H1 (cell line): Measurements from ENCODE around the gene NMNAT3. TPM values are rescaled to one million over a fixed set of nuclear protein-coding genes. Genes with fewer than 3 reads are reported as not detected.

Source experiments
- CHD7 ChIP-seq: fragments of 300-600 bp; sonication (generic); IDR thresholded peaks from 2 replicates; pipeline ENCODE4 v1.7.1; 2012; ENCODE audit warnings: low read length, moderate library complexity, mild to moderate bottlenecking, inconsistent platforms; ENCODE audit not compliant: insufficient replicate concordance
- CTCF ChIP-seq, 3 experiments: IDR thresholded peaks; 1 replicate in 2 of 3; 2 replicates in 1 of 3; pipeline versions ENCODE4 v1.5.1 to v1.6.1; 2011; ENCODE audit warnings: low read length in 3 of 3, mild to moderate bottlenecking in 3 of 3, inconsistent platforms in 2 of 3, low read depth in 1 of 3, moderate library complexity in 1 of 3; ENCODE audit not compliant: insufficient read depth in 1 of 3; ENCODE audit errors: control extremely low read depth in 1 of 3
- RAD21 ChIP-seq, 2 experiments: IDR thresholded peaks in 1 of 2; conservative IDR thresholded peaks in 1 of 2; 2 replicates each; pipeline ENCODE4 v1.6.1; 2011; ENCODE audit warnings: low read depth in 2 of 2, low read length in 2 of 2, improper control_type of control experiment in 1 of 2, inconsistent platforms in 1 of 2, mild to moderate bottlenecking in 1 of 2, moderate library complexity in 1 of 2
- YY1 ChIP-seq: IDR thresholded peaks from 2 replicates; pipeline ENCODE4 v1.6.1; 2011; ENCODE audit warnings: low read depth, mild to moderate bottlenecking, low read length
- polyA plus RNA-seq, 7 experiments: library from polyadenylated mRNA; depleted of rRNA in 3 of 7; stranded (reverse) in 5 of 7; unstranded in 2 of 7; fragments of >200 nt in 5 of 7; fragments of 200-250 nt in 2 of 7; gene quantifications; 1 replicate in 5 of 7; 2 replicates in 1 of 7; 4 replicates in 1 of 7; pipeline versions ENCODE4 v1.2.1 to v1.2.3, GENCODE V29; 2011 to 2013; ENCODE audit warnings: missing spikeins in 2 of 7, mixed read lengths in 2 of 7
- total RNA-seq: library from RNA; stranded (reverse); fragmentation: NEBNext Ultra II Directional; extraction: Animal tissue kit (Norgen Biotek cat#: 25700); gene quantifications from 2 replicates; pipeline ENCODE4 v1.2.1, GENCODE V29; 2021

NMNAT3 gene
- total and polyA plus RNA-seq, 2 of the 8 experiments (the other 6 are each of a cell fraction or from before 2014, with no cell fraction given), result 4.2 to 4.3 TPM

GRCh38 chr3:139718415-139718814, 40.6 kb upstream of the NMNAT3 start (continued):
- no peak for TF ChIP-seq CHD7
- TF ChIP-seq CTCF (IDR thresholded peaks at IDR 0.05; ENCODE audit: control extremely low read depth in 1 of 3, insufficient read depth in 1 of 3, low read depth in 1 of 3, low read length in 3 of 3), result peak; percentile 59 to 80 (median 72)
- peak; percentile 60 to 77 for TF ChIP-seq RAD21 (IDR thresholded peaks at IDR 0.05 in 1 of 2, conservative IDR thresholded peaks at IDR 0.05 in 1 of 2; ENCODE audit: low read depth in 2 of 2, low read length in 2 of 2)
- peak; percentile 63 for TF ChIP-seq YY1
